Stimulated activated CD4-positive, alpha-beta T cell treated with anti-CD3 and anti-CD28 coated beads, Interleukin-12 subunit alpha, Interleukin-12 subunit beta, amount 100 ng/mL, for 48 hours (primary cell): ENCODE data around the gene CPNE9.
"Not testable (repeated sequence)": the region's sequence is repeated elsewhere in the genome, so short reads cannot be mapped to it uniquely, and the experiment has no call there.

Source experiments
- DNase-seq, 3 donors: peaks; one replicate each; pipeline ENCODE4 v3.0.0-alpha.2; 2020; ENCODE audit warnings: low read depth in 2 of 3, low spot score in 1 of 3

CPNE9 gene

GRCh38 chr3:9746330-9746729 is 42.7 kb downstream of the CPNE9 start:
- DNase-seq, result no peak

GRCh38 chr3:9747267-9747666 is 43.6 kb downstream of the CPNE9 start:
- DNase-seq, result no peak

- no peak for DNase-seq
These were observed 44.4 kb downstream of the CPNE9 start for GRCh38 chr3:9748031-9748430.

GRCh38 chr3:9749296-9749644 is 45.6 kb downstream of the CPNE9 start:
- DNase-seq, result no peak

GRCh38 chr3:9749645-9750555 is 46.3 kb downstream of the CPNE9 start, which contains the start of gene OGG1:
TSS of gene OGG1 (plus strand) at chr3:9749952. CDS start at chr3:9750287, 335 bp downstream.
- DNase-seq, result peak; percentile 92 to 96 (median 94)

- no peak for DNase-seq
These were observed 47.2 kb downstream of the CPNE9 start for GRCh38 chr3:9750556-9751411.

- DNase-seq, result no peak
These were observed 51.0 kb downstream of the CPNE9 start for GRCh38 chr3:9754678-9755077.

GRCh38 chr3:9757427-9757826 is 53.8 kb downstream of the CPNE9 start:
- no peak for DNase-seq

GRCh38 chr3:9760779-9761505 is 57.3 kb downstream of the CPNE9 start:
- no peak for DNase-seq

GRCh38 chr3:9761919-9762318 is 58.3 kb downstream of the CPNE9 start:
- no peak for DNase-seq

GRCh38 chr3:9762871-9763270 is 59.2 kb downstream of the CPNE9 start:
- DNase-seq, result no peak

- no peak for DNase-seq
These were observed 62.2 kb downstream of the CPNE9 start for GRCh38 chr3:9765865-9766264.

- DNase-seq, result no peak
These were observed 63.8 kb downstream of the CPNE9 start for GRCh38 chr3:9767418-9767817.

GRCh38 chr3:9768141-9768775 is 64.6 kb downstream of the CPNE9 start:
- DNase-seq, result no peak

GRCh38 chr3:9769012-9769411 is 65.4 kb downstream of the CPNE9 start:
- DNase-seq, result no peak

GRCh38 chr3:9769426-9770275 is 66.0 kb downstream of the CPNE9 start, which contains the start of gene CAMK1:
TSS of gene CAMK1 (minus strand) at chr3:9769947. CDS start at chr3:9767749, 2,198 bp downstream.
- peak in 2 of 3 donors; percentile 56 to 70 for DNase-seq

GRCh38 chr3:9770276-9770812 is 66.7 kb downstream of the CPNE9 start:
- DNase-seq, result no peak

GRCh38 chr3:9771007-9771406 is 67.4 kb downstream of the CPNE9 start:
- DNase-seq, result not testable (repeated sequence)

GRCh38 chr3:9776896-9777693 is 73.5 kb downstream of the CPNE9 start:
- no peak for DNase-seq
